ENCODE data around the gene SH3BP5L. TPM values are rescaled to one million over a fixed set of nuclear protein-coding genes. Genes with fewer than 3 reads are reported as not detected.

The SH3BP5L gene
- total and polyA plus RNA-seq, 7 experiments from 2014 or later, result 4.4 to 51.1 (median 28.3) TPM

GRCh38 chr1:248838357-248839167 lies 12.8 kb upstream of the SH3BP5L start:
- peaks cover 19 to 38% (median 31%) of the 10 kb centered on the region in 7 donors for H3K4me1 Mint-ChIP-seq
- H3K27ac ChIP-seq (ENCODE audit: low read depth, low read length), result peak overlapping the region; percentile 94
- ATAC-seq (peak; percentile 74), DNase-seq (peak; percentile 81 to 91 (median 87))
- peaks cover 0 to 4% (median 0%) of the 10 kb centered on the region in 5 donors for H3K27me3 Mint-ChIP-seq
- H3K36me3 Mint-ChIP-seq, result peaks cover 0 to 2% (median 0%) of the 10 kb centered on the region in 5 donors
- peak overlapping the region in 6 of 9 donors; percentile 95 to 99 (median 98) for H3K27ac Mint-ChIP-seq
- no peaks in the 10 kb centered on the region for H3K9me3 ChIP-seq (ENCODE audit: control insufficient read depth in 2 of 3, low read length in 3 of 3)
- peaks cover 13 to 15% of the 10 kb centered on the region in 2 donors for H3K4me1 ChIP-seq (ENCODE audit: control insufficient read depth in 2 of 2, insufficient read depth in 2 of 2, low read length in 2 of 2)
- H3K4me3 ChIP-seq (ENCODE audit: low read length), result peak overlapping the region; percentile 78
- intact Hi-C loops (cut with micrococcal nuclease), result loop anchor here (1.0 kb wide), 7 partner anchors 12 to 68 kb away; partner anchors contain the start of genes PGBD2 (in 2 of the 2) and ZNF692 (in 1 of the 2)
- H3K27me3 ChIP-seq (ENCODE audit: control insufficient read depth in 2 of 2, insufficient read depth in 2 of 2, low read length in 2 of 2), result no peaks in the 10 kb centered on the region
- POLR2A ChIA-PET, result interaction anchor here (1.0 to 8.9 kb wide), 6 partner anchors 12 to 35 kb away, joined by 5 to 154 read pairs (median 18); partner anchors contain the start of genes SH3BP5L and ZNF692
- H3K9me3 Mint-ChIP-seq, result no peaks in the 10 kb centered on the region
- H3K36me3 ChIP-seq (ENCODE audit: control insufficient read depth in 2 of 3, insufficient read depth in 3 of 3, low read length in 3 of 3), result peaks cover 0 to 10% (median 0%) of the 10 kb centered on the region in 3 experiments
- peak overlapping the region in 2 of 10 donors; percentile 93 to 96 for H3K4me3 Mint-ChIP-seq
- CTCF ChIA-PET, result interaction anchor here (1.0 to 2.0 kb wide), 7 partner anchors 10 to 70 kb away, joined by 3 to 10 read pairs (median 5); partner anchors contain the start of genes SH3BP5L and ZNF692

GRCh38 chr1:248837781-248838356 lies 12.2 kb upstream of the SH3BP5L start, which contains the start of gene ZNF672:
ZNF672 (plus strand) TSS chr1:248838224; CDS start chr1:248847275, 9,051 bp downstream.
- Mint-ChIP-seq H3K27me3 (peaks cover 0 to 8% (median 0%) of the 10 kb centered on the region in 5 donors), H3K27ac (peak within 1 kb of the TSS in 6 of 9 donors; percentile 95 to 99 (median 98)), H3K9me3 (no peaks in the 10 kb centered on the region), H3K4me3 (peak within 1 kb of the TSS in 2 of 10 donors; percentile 93 to 96), H3K36me3 (peaks cover 0 to 2% (median 0%) of the 10 kb centered on the region in 5 donors), H3K4me1 (peaks cover 19 to 38% (median 31%) of the 10 kb centered on the region in 7 donors)
- peak within 1 kb of the TSS; percentile 78 for H3K4me3 ChIP-seq (ENCODE audit: low read length)
- H3K27ac ChIP-seq (ENCODE audit: low read depth, low read length), result peak within 1 kb of the TSS; percentile 94
- ChIA-PET CTCF (interaction anchor here (1.3 to 1.5 kb wide), 2 partner anchors 9 to 21 kb away, joined by 7 to 10 read pairs; partner anchors contain the start of gene ZNF692), POLR2A (interaction anchor here (1.0 to 8.9 kb wide), 4 partner anchors 11 to 36 kb away, joined by 6 to 154 read pairs (median 74); partner anchors contain the start of genes SH3BP5L and ZNF692)
- intact Hi-C loops (cut with micrococcal nuclease), result loop anchor here (1.0 kb wide), 7 partner anchors 12 to 68 kb away; partner anchors contain the start of genes PGBD2 (in 2 of the 2) and ZNF692 (in 1 of the 2)
- peak; percentile 86 to 94 (median 92) for DNase-seq
- H3K4me1 ChIP-seq (ENCODE audit: control insufficient read depth in 2 of 2, insufficient read depth in 2 of 2, low read length in 2 of 2), result peaks cover 13 to 15% of the 10 kb centered on the region in 2 donors
- H3K36me3 ChIP-seq (ENCODE audit: control insufficient read depth in 2 of 3, insufficient read depth in 3 of 3, low read length in 3 of 3), result peaks cover 0 to 8% (median 0%) of the 10 kb centered on the region in 3 experiments
- ATAC-seq, result peak; percentile 90
- no peaks in the 10 kb centered on the region for H3K9me3 ChIP-seq (ENCODE audit: control insufficient read depth in 2 of 3, low read length in 3 of 3)
- no peaks in the 10 kb centered on the region for H3K27me3 ChIP-seq (ENCODE audit: control insufficient read depth in 2 of 2, insufficient read depth in 2 of 2, low read length in 2 of 2)

GRCh38 chr1:248837045-248837780 lies 11.5 kb upstream of the SH3BP5L start:
- H3K4me1 Mint-ChIP-seq, result peaks cover 15 to 36% (median 27%) of the 10 kb centered on the region in 7 donors
- CTCF ChIA-PET, result interaction anchor here (1.2 to 1.5 kb wide), 3 partner anchors 8 to 22 kb away, joined by 3 to 10 read pairs (median 7); partner anchors contain the start of gene ZNF692
- POLR2A ChIA-PET, result interaction anchor here (1.0 to 8.9 kb wide), 4 partner anchors 10 to 37 kb away, joined by 6 to 154 read pairs (median 74); partner anchors contain the start of genes SH3BP5L and ZNF692
- H3K27me3 Mint-ChIP-seq, result peaks cover 0 to 8% (median 0%) of the 10 kb centered on the region in 5 donors
- Histone ChIP-seq H3K27ac (ENCODE audit: low read depth, low read length) (peak overlapping the region; percentile 94), H3K9me3 (ENCODE audit: control insufficient read depth in 2 of 3, low read length in 3 of 3) (no peaks in the 10 kb centered on the region), H3K27me3 (ENCODE audit: control insufficient read depth in 2 of 2, insufficient read depth in 2 of 2, low read length in 2 of 2) (no peaks in the 10 kb centered on the region), H3K4me3 (ENCODE audit: low read length) (peak overlapping the region; percentile 78), H3K36me3 (ENCODE audit: control insufficient read depth in 2 of 3, insufficient read depth in 3 of 3, low read length in 3 of 3) (peaks cover 0 to 7% (median 0%) of the 10 kb centered on the region in 3 experiments), H3K4me1 (ENCODE audit: control insufficient read depth in 2 of 2, insufficient read depth in 2 of 2, low read length in 2 of 2) (peaks cover 13 to 15% of the 10 kb centered on the region in 2 donors)
- ATAC-seq, result no peak
- H3K36me3 Mint-ChIP-seq, result peaks cover 0 to 2% (median 0%) of the 10 kb centered on the region in 5 donors
- H3K9me3 Mint-ChIP-seq, result no peaks in the 10 kb centered on the region
- H3K27ac Mint-ChIP-seq, result peak overlapping the region in 1 of 9 donors; percentile 72
- intact Hi-C loops (cut with micrococcal nuclease), result no loop called here
- no peak overlapping the region for H3K4me3 Mint-ChIP-seq
- no peak for DNase-seq

DNA sequence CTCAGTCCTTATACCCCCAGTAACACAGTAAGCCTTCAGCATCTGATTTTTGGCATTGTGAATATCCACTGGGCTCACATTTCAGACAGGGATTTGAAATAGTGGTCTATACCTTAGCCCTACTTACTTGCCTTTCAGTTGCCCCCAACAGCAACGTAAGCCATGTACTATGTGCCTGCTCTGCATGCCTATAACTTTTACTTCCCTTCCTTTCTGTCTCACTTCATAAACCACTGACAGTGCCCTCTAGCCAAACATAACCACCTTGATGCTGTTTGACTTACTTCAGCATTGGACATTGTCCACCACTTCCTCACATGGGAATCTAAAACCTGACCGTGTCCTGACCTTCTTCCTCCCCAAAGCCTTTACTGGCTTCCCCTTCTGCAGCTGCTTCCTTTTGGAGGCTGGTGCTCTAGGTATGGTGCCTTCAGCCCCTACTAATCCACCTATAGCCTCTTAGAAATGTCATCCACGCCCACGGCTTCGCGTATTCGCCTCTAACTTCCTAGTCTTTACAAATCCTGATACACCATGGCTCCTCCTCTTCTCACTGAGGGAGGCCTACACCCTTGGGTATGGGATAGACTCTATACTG lies 8.7 kb upstream of the SH3BP5L start:
- no peaks in the 10 kb centered on the region for H3K27me3 ChIP-seq (ENCODE audit: control insufficient read depth in 2 of 2, insufficient read depth in 2 of 2, low read length in 2 of 2)
- ATAC-seq (no peak), DNase-seq (no peak)
- CTCF ChIA-PET, result no interaction called here
- Mint-ChIP-seq H3K4me3 (no peak overlapping the region), H3K9me3 (no peaks in the 10 kb centered on the region), H3K27ac (no peak overlapping the region), H3K4me1 (peaks cover 3 to 8% (median 6%) of the 10 kb centered on the region in 7 donors), H3K27me3 (peaks cover 0 to 8% (median 0%) of the 10 kb centered on the region in 5 donors), H3K36me3 (peaks cover 0 to 2% (median 0%) of the 10 kb centered on the region in 5 donors)
- peaks cover 0 to 7% (median 0%) of the 10 kb centered on the region in 3 experiments for H3K36me3 ChIP-seq (ENCODE audit: control insufficient read depth in 2 of 3, insufficient read depth in 3 of 3, low read length in 3 of 3)
- H3K4me3 ChIP-seq (ENCODE audit: low read length), result no peak overlapping the region
- H3K4me1 ChIP-seq (ENCODE audit: control insufficient read depth in 2 of 2, insufficient read depth in 2 of 2, low read length in 2 of 2), result peaks cover 10 to 14% of the 10 kb centered on the region in 2 donors
- no peaks in the 10 kb centered on the region for H3K9me3 ChIP-seq (ENCODE audit: control insufficient read depth in 2 of 3, low read length in 3 of 3)
- H3K27ac ChIP-seq (ENCODE audit: low read depth, low read length), result no peak overlapping the region
- POLR2A ChIA-PET, result interaction anchor here (1.0 kb wide), 1 partner anchor 12 kb away, joined by 8 read pairs; no protein-coding TSS in a partner anchor
- intact Hi-C loops (cut with micrococcal nuclease), result no loop called here

GRCh38 chr1:248831842-248832241 lies 6.1 kb upstream of the SH3BP5L start:
- ATAC-seq (no peak), DNase-seq (no peak)
- Mint-ChIP-seq H3K9me3 (peaks cover 0 to under 1% (median 0%) of the 10 kb centered on the region in 11 donors), H3K36me3 (no peaks in the 10 kb centered on the region), H3K27me3 (peaks cover 0 to 8% (median 0%) of the 10 kb centered on the region in 5 donors), H3K4me3 (no peak overlapping the region), H3K27ac (no peak overlapping the region), H3K4me1 (peaks cover 2 to 13% (median 8%) of the 10 kb centered on the region in 7 donors)
- no peaks in the 10 kb centered on the region for H3K9me3 ChIP-seq (ENCODE audit: control insufficient read depth in 2 of 3, low read length in 3 of 3)
- intact Hi-C loops (cut with micrococcal nuclease), result no loop called here
- ChIA-PET CTCF (interaction anchor here (0.7 kb wide), 1 partner anchor 22 kb away, joined by 3 read pairs; no protein-coding TSS in a partner anchor), POLR2A (interaction anchor here (0.7 kb wide), 1 partner anchor 50 kb away, joined by 3 read pairs; no protein-coding TSS in a partner anchor)
- H3K27me3 ChIP-seq (ENCODE audit: control insufficient read depth in 2 of 2, insufficient read depth in 2 of 2, low read length in 2 of 2), result no peaks in the 10 kb centered on the region
- no peak overlapping the region for H3K27ac ChIP-seq (ENCODE audit: low read depth, low read length)
- no peaks in the 10 kb centered on the region for H3K36me3 ChIP-seq (ENCODE audit: control insufficient read depth in 2 of 3, insufficient read depth in 3 of 3, low read length in 3 of 3)
- peaks cover 3 to 7% of the 10 kb centered on the region in 2 donors for H3K4me1 ChIP-seq (ENCODE audit: control insufficient read depth in 2 of 2, insufficient read depth in 2 of 2, low read length in 2 of 2)
- H3K4me3 ChIP-seq (ENCODE audit: low read length), result no peak overlapping the region
